Inflammatory macrophage (primary cell): ENCODE results near the gene UBE2J2.

Source experiments
- DNase-seq, 2 donors: peaks; one replicate each; pipeline ENCODE4 v3.0.0-alpha.2; 2020 to 2022

UBE2J2 gene

DNA sequence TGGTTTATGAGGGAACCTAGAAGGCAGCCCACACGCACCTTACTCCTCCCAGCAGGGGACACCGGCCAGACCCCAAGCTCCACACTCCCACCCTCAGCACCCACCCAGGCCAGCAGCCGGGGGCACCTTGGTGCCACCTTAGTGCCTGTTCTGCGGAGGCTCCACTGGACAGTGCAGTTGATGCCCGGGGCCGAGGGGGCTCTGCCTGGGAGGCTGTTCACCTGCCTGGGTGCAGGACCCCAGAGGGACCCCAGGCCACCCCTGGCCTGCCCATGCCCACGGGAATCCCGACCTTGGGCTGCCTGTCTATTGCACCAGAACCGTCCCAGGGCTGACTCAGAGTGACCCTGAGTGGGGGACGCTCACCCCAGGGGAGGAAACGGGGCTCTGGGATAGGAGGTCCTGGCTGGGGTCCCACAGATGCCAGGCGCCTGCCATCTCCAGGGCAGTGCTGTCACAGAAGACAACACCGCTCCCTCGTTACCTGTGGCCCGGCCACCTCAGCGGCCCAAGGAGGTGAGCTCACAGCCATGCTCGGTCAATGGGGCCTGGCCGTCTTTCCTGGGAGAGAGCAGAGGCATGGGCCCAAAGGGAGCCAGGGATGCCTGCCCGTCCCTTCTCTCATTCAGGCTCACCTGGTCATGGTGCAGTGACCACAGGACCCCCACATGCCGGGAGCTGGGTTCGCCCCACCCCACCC, 7.3 kb upstream of the UBE2J2 start:
- no peak for DNase-seq

DNA sequence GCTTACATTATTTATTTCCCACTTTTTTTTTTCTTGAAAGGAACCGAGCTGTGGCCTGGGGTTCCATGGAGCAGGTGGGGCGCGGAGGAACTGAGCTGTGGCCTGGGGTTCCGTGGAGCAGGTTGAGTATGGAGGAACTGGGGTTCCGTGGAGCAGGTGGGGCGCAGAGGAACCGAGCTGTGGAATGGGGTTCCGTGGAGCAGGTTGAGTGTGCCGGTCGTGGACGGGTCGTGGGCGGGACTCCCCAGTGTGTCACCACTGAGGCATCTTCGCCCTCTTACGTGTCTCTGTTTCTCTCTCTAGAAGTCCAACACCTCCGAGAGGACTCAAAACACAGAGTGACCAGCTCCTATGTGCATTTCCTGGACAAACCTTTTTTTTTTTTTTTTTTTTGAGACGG, 5.4 kb upstream of the UBE2J2 start:
- DNase-seq, result no peak

DNA sequence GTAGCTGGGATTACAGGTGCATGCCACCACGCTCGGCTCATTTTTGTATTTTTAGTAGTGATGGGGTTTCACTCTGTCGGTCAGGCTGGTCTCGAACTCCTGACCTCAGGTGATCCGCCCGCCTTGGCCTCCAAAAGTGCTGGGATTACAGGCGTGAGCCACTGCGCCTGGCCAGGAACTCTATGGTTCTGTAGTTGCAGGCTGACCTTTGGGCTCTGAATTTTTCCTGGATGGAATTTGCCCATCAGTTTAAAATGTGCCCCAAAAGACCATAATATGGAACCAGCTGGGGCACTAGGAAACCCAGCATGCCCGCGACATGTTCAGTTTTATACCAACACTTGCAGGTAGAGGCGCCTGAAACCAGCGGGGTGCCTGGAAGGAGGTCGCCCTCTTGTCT, 5.0 kb upstream of the UBE2J2 start:
- no peak for DNase-seq

DNA sequence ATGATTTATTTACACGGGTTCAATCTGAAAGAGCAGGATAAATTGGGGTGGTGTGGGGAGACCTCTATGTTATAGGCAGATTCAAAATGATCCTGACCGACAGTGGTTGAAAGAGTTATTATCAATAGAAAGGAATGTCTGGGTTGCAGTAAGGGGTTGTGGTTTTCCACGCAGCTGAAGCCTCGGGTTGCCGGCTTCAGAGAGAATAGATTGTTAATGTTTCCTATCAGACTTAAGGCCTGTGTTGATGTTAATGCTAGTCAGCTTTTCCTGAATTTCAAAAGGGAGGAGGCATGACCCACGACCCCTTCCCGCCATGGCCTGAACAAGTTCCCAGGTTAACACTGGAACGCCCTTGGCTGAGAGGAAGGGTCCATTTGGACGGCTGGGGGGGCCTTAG, 2.2 kb upstream of the UBE2J2 start:
- no peak for DNase-seq

DNA sequence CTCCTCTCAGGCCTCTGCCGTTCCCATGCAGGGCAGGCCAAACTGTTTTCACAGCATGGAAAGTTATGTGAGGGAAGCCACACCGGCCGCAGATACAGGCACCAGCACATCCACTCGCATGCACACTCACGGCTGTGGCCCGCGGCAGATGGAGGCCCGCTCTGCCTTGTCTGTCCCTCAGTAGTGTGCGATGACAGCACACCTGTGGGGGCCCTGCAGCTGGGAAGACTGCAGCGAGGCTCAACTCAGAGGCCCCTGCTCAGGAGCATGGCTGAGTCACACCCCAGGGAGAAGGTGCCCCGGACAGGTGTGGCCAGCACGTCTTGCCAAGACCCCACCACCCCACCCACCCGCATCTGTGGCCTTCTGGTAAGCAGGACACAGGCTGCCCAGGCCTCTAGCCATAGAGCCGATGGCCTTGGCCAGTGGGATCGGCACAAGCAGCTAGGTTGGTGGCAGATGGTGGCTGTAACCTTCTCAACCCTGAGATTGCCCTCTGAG, 1.3 kb upstream of the UBE2J2 start:
- DNase-seq, result no peak

DNA sequence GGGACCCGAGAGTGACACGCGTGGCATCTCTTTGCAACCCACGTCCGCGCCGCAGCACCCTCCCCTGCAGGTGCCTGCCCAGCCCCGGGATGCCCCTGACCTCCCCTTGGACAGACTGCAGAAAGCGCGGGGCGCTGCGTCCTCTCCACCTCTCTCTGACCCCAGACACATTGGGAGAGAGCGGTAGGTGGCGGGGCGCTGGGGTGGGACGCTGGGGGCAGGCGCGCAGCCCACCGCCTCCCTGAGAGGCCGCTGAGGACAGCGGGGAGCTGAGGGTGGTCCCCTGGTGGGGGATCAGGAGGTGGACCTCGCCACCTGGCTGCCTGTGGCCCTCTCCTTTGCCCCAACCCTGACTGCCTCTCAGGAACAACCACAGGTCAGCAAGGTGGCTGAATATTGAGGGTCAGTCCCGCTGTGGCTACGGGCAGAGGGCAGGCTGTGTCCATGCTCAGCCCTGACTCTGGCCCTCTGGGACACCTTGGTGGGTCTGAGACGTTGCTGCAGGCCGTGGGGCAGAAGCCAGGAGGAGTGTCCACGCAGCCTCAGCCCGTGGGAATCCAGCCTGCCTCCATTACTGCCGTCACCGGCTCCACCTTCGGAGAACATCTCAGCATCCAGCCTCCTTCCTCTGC, 761 bp upstream of the UBE2J2 start:
- DNase-seq, result no peak

DNA sequence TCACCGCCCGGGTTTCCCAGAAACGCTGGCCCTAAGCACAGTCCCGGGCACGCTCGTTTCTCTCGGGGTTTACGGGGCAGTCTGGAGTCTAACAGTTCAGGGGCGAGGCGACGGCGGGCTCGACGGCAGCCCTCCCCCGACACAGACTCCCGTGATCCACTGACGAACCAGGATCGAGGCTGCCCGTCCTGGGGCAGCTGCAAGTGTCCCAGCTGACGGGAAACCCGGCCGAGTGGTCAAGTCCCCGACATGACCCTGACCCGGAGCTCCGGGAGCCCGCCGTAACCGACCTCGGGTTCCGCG, 494 bp downstream of the UBE2J2 start:
- peak; percentile 5 to 43 for DNase-seq

DNA sequence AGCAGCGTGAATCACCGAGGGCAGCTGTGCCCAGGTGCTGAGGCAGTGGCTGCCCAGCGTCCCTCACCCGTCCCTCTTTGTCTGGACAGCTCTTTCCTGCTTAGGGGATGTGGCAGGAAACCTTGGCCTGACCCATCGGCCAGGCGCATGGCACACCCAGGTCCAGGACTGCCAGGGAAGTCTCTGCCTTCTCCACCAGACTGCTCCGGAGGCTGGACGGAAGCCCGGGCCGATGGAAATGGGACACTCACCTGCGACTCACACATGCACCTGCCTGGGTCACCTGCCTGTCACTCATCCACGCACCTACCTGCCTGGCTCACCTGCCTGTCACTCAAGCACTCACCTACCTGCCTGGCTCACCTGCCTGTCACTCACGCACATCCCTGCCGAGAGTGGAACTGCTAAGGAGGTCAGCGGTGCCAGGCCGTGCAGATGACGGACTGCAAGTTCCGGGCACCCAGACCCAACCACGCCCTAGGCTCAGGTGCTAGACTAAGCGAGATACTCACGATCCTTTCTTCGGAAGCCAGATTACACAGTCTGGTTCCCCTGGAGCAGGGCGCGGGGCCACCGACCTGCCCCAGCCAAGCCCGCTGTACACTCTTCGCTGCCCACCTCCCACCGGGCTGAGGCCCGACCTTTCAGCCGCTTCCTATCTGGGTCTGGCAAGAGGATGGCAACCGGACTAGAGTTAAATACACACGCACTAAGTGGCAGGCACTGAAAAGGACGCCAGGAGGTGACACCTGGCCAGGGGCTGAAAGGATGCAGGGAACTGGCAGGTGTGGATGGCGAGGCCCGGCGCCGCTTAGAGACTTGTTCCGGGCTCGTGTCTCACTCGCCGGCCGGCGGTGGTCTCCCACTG, 1.1 kb downstream of the UBE2J2 start:
- no peak for DNase-seq

DNA sequence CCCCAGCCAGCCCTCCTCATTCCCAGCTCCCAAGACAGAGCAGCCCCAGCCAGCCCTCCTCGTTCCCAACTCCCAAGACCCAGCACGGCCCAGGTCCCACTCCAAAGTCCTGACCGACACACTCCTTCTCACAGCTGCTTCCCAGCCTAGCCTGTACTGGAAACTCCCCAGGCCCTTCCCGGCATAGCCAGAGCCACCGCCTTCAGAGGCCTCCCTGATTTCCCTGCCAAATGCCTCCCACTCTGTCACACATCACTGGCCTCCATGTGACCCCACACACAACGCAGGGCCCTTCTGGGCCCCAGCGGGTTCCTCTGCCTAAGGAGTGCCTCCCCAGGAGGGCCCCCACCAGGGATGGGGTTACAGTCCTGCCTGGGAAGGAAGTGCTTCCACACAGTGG, 2.8 kb downstream of the UBE2J2 start:
- DNase-seq, result no peak

DNA sequence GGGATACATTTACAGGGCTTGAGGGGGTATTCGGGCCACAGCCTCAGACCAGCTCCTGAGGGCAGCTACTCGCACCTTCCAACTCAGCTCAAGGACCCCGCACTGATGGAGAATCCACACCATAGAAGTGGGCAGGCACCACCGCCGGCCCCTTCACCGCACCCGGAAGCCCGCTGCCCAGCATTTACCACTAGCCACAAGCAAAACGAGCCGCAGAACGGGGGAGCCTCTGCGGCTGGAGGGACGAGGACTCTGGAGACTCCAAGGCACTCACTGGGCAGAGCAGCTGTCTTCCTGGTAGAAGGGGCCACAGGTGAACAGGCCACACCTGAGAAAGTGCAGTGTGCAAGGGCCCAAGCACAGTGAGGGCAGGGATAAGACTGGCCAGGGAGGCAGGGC, 5.4 kb downstream of the UBE2J2 start:
- no peak for DNase-seq

DNA sequence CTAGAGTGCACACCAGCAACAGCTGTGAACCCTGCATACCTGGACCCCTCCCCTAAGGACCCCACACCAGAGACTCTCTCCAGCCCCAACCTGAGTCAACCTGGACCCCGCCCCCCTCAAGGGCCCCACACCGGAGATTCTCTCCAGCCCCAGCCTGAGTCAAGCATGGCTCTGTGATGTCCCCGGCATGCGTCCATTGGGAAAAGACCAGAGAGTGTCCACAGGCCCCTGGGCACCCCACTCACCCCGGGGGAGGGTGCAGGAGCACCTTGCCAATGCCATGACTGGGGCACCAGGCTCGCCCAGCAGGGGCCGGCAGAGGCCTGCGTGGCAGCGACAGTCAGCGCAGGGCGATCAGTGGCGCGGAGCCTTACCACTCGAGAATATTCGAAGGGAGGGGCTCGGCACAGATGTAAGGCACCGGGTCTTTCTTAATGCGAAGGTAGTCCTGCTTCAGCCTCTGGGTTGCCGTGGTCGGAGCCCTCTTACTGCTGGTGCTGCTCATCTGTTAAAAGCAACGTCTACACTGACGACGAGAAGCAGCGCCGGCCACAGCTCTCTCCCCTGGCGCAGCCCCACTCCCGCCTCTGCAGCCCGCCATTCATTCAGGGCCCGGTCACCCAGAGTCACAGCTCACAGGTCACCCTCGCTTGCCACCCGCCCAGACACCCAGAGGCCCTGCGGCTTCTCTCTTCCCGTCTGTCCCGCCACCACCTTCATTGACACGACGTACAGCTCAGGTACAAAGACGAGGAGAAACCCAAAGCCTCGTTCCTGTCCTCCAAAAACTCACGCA, 6.0 kb downstream of the UBE2J2 start:
- no peak for DNase-seq

DNA sequence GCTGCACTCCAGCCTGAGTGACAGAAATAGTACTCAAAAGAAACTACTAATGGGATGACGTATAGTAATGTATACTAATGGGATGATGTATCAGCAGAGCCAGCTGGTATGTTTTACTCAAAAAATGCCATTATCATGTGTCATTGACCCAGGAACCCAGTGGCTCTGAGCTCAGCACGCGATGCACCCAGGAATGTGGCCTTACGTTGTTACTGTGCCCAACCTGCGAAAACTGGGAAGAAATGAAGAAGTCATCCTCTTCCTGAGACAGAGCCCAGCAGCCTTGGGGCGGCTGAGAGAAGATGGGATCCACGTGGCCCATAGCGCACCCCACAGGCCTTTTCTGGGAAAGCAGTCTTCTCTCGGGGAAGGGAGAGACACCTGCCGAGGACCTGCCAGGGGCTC, 8.8 kb downstream of the UBE2J2 start:
- DNase-seq, result no peak

DNA sequence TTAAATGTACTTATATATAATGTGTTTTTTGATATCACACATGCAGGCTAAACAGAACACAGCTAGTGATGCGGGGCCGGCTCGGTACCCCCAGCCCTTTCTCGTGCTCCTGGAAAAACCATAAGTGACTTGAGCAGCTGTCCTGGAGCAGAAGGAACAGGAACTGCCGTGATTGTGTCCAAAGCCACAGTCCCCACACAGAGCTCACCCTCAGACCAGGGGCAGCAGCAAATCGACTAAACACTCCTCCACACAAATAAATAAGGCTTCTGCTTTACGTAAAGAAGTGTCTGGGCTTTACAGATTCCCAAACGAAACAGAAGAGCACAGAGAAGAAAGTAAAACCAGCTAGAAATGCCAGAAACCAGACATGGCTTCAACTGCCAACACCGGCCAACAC, 9.6 kb downstream of the UBE2J2 start:
- no peak for DNase-seq

DNA sequence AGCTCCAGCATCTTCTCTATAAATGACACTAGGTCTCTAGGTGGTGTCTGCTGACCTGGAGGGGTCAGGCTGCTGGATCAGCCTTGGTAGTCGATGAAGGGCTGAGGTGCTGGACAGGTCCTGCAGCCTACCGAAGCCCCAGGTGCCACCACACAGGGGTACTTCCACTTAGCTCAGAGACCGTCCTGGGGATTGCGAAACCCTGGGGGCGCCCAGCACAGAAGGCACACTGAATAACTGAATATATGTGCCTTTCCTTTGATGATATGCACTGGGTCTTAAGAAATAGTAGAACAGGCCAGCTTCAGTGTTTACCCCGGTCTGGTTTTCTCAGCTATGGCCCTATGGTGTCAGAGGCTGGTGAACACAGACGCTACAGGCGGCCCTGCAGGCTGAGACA, 10.9 kb downstream of the UBE2J2 start:
- no peak for DNase-seq

DNA sequence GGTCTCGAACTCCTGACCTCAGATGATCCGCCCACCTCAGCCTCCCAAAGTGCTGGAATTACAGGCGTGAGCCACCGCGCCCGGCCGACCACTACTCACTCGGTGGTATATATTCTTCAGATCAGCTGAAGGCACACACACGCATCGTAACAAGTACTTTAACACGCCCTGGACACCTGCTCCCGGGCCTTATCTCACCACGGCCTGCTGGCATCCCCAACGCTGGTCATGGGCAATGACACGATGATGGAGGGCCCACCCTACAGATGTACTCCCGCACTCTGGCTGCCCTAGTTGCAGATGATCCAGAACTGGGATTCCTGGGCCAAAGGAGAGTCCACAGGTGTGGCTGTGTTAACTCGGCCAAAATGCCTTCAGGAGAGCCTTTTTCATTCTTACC, 11.6 kb downstream of the UBE2J2 start:
- DNase-seq, result no peak

DNA sequence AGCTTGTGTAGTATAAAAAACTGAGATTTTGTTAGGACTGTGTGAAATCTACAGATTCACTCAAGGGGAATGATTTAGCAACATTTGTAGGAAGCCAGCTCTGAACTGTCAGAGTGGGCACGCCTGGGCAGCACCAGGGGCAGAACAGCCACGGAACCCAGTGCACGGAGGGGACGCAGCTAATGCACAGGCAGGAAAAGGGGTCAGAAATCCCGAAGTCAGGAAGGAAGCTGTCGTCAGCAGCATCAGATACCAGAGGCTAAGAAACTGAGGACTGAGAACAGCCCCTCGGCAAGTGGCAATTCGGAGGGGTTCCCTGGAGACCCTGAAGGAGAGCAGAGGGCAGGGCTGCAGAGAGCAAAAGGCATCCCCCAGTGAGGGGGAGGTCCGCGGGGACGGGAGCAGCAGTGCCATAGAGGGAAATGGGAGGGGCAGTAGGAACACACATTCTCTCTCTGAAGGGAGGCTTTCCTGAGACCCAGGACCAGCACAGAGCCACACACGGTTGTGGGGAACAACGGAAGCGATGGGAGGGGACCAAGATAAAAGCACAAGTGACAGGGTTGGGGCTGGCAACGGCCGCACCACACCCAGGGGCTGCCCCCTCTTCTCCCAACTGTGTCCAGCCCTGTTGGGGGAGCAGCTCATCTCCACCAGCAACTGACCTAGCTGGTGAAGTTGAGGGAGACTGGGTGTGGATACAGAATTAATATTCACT, 12.7 kb downstream of the UBE2J2 start:
- DNase-seq, result no peak

DNA sequence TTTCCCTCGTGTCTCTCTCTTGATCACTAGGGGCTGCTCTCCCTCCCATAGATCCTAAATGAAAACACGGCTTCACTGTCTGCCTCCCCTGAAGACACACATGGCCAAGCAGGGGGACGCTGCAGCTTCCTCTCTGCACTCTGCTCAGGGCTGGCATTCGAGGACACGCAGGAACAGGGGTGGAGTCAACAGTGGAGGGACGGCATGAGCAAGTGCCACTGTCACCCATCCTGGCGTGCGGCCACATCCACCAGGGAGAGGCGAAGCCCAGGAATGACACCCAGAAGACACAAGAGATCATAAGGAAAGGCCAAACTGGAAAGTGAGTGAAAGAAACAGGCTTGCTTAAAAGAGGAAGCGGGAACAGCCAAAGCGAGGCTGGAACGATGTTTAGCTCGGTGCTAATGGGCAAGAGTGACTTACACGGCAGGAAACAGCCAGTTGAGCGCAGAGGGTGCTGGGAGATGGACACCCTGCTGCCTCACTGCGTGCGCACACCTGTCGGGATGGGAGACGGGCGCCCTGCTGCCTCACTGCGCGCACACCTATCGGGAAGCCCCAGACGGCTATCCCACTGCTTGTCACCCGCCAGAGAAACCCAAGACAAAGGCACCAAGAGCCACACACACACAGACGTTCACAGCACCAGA, 13.6 kb downstream of the UBE2J2 start:
- peak in 1 of 2 donors; percentile 25 for DNase-seq

DNA sequence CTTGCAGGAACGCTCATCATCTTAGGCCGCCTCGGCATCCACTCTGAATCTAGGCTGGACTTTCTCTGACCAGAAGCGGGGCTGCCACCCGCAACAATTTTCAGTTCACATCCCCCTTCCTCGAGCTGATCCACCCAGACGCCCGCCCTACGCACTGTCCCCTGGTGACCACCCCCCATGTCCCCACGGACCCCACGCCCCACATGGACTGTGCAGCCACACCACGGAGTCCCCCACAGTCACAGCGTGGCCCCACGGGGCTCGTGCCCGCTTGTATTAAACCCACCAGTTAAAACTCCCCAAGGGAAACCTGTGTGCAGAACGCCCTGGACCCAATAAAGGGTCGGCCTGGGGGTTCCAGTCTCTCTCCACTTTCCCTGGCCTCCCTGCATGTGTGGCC, 14.1 kb downstream of the UBE2J2 start:
- no peak for DNase-seq

DNA sequence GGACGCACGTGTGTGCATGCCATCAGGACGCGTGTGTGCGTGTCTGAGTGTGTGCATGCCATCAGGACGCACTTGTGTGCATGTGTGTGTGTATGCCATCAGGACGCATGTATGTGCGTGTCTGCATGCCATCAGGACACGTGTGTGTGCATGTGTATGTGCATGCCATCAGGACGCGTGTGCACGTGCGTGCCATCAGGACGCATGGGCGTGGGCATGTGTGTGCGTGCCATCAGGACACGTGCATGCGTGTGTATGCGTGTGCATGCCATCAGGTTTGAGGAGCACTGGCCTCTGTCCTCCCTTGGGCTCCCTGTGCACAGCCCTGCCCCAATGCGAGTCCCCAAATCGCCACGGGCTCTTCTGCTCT, 14.6 kb downstream of the UBE2J2 start:
- no peak for DNase-seq

DNA sequence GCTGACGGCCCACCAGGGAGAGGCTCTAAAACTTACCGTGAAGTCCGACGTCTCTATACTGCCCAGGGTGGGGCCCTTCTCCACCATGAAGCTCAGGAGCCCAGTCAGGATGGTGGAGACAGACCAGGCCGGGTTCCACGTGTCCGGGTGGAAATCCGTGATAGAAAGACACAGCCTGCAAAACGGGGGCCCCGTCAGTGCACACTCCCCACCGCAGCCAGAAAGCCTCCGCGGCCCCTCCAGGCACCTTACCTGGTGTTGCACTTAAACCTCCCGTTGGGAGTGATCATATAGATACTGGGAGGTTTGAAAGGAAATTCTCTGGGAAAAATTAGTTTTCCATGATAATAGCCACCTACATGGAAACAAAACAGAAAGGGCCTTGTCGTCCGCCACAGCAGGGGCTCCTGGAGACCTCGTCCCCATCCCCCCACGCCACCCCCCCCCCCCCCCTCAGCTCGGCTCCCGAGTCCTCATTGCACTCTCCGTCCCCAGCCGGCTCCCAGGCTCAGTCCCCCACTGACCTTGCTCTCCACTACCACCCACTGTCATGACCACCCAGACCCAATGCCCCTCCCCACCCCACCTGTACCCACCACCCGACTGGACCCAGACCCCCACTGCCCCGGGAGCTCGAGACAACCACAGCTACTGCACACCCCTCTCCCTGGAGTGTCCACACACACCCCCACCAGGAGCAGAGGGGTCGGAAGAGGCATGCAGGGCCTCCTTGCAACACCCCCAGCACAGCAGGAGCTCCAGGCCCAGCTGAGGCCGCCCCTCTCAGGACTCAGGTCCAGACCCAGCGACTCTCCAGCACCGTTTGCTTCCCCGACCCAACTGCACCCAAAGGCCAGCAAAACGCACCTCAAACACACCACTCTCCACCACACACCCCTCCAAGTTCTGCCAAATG, 16.4 kb downstream of the UBE2J2 start:
- no peak for DNase-seq

DNA sequence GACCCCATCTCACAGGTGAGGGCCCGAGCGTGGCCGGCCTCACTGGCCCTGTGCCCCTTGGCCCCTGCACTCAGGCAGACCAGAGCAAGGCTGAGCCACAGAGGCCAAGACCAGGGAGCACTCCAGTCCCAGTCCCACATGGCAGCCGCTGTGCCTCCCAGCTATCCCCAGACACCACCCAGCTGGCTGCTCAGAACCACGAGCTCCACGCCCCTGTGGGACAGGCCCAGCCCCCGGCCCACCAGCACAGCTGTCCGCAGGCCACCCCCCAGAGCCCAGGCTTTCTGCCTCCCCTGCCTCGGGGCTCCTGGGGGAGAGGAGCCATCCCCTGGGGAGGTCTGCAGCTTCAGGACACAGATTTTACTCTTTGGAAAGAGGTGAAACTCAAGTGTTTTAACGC, 18.0 kb downstream of the UBE2J2 start:
- no peak for DNase-seq
